ENCODE results near the gene KRTAP21-1.
"Not testable (repeated sequence)": the region's sequence is repeated elsewhere in the genome, so short reads cannot be mapped to it uniquely, and the experiment has no call there.

KRTAP21-1 gene

DNA sequence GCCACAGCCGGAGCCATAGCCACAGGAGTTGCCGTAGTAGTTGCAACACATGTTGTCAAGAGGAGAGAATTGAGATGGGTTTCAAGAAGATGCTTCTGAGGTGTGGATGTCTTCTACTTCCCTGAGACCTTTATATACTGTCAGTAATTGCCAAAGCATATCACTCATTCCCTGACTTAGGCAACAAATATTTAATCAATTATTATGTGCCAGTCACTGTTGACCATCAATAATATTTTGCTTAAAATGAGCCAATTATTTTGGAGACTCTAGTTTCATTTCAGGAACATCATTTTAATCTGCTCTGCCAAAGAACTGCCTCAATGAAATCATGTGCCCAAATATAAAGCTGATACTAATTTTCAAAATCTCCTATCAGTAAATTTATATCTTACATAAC is at the start of gene KRTAP21-1:
Gene KRTAP21-1, minus strand, starts transcription at position 101 of the 400 bp plus-strand sequence. Its CDS starts 50 bp downstream, at position 51.
- DNase-seq (ENCODE audit: low read depth) = not testable (repeated sequence)

GRCh38 chr21:30800605-30801004 is 45.4 kb upstream of the KRTAP21-1 start:
- no peak for DNase-seq (ENCODE audit: low read depth)

DNA sequence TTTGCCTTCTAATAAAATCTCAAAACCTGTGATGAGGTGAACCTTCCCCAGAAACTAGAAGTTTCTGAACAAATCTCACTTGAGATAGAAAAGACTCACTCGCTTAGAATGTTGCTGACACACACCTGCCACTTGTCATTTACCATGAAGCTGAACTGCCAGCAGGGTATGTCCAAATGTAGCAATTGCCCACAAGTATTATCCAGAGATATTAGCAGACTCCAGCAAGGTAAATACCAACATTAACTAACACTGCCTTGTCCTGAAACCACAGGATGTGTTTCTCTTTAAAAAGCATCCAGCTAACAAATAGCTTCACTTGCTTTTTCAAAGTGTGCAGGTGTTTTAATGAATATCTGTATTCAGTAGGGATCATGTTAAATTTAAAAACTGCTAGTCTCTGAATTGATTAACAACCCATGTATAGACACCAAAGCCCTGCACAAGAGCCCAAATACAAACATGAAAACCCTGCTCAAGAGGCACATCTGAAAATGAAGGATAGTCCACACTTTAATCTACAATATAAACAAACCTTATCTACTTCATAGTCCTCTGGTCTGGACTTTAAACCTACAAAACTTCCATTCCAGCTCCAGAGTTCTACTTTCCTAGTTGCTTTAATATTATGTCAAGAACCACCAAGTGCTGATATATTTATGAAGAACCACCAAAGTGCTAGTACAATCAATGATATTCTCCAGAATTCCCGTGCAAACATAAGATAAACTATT is 38.5 kb upstream of the KRTAP21-1 start:
- no peak for DNase-seq (ENCODE audit: low read depth)

DNA sequence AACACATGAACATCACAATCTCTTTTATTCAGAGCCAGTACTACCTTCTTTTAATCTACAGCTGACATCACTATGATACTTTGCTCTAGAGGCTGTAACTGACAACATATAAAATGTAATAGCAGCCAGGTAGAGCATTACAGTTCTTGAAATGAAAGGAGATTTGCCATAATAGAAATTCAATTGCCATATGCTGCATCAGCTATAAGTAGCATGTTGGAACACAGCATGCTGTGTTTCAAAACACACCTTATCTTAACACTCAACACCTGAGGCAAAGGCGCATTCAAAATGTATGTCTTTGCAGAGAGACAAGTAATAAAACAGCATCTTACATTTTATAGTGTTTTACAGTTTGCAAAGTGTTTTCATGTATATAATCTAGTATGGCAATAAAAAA is 24.0 kb upstream of the KRTAP21-1 start:
- DNase-seq (ENCODE audit: low read depth) = no peak

DNA sequence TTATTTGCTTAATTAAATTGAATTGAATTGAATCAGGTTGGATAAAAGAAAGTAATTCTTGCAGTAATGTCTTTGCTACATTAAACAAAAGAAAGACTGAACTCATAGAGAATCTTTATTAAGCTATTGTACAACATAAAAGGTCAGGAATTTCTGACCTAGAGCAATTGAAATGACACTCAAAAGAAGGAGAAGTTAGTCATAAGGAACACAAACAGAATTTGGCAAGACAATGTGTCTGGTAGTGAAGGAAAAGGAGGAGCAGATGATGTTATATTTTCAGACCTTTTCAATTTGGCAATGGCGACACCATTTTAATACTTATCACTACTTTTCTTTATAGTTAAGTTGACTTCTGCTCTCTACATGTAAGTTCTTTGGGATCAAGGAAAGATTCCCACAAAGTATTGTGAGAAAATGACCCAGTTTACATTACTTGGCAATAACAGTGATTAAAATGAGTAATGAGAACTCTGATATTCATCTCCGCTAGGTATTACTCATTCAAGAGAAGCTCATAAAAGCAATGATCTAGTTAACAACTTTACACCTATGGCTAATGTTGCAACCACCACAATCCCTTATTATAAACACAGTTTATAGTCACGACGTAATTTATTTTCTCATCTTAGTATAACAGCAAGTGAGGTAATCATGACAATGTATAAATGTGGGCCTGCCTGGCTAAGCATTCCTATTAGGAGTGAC is 14.7 kb upstream of the KRTAP21-1 start:
- DNase-seq (ENCODE audit: low read depth) = no peak

GRCh38 chr21:30760776-30761175 is 5.5 kb upstream of the KRTAP21-1 start:
- DNase-seq (ENCODE audit: low read depth) = no peak

GRCh38 chr21:30758306-30758705 is 3.1 kb upstream of the KRTAP21-1 start:
- no peak for DNase-seq (ENCODE audit: low read depth)

DNA sequence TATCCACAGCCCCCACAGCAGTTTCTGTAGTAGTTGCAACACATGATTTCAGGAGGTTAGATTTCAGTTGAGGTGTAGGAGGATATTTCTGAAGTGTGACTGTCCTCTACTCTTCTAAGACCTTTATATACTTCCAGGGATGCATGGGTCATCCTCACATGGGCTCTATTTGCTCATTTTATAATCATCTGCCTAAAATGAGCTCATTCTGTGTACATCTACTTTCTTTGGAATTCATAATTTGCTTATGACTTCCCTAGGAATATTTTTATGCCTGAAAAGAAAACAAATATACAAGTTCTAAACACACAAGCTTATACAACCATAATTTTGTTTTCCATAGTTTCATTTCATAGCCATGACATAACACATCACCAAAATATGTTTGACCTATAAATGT is 8.1 kb downstream of the KRTAP21-1 start, which contains the start of gene KRTAP21-2:
Gene KRTAP21-2, minus strand, starts transcription at position 101 of the 400 bp plus-strand sequence. Its CDS starts 57 bp downstream, at position 44.
- no peak for DNase-seq (ENCODE audit: low read depth)

GRCh38 chr21:30740462-30740861 is 14.8 kb downstream of the KRTAP21-1 start:
- DNase-seq (ENCODE audit: low read depth) = no peak

- DNase-seq (ENCODE audit: low read depth) = no peak
Measured at GRCh38 chr21:30733026-30733425, 22.2 kb downstream of the KRTAP21-1 start.

DNA sequence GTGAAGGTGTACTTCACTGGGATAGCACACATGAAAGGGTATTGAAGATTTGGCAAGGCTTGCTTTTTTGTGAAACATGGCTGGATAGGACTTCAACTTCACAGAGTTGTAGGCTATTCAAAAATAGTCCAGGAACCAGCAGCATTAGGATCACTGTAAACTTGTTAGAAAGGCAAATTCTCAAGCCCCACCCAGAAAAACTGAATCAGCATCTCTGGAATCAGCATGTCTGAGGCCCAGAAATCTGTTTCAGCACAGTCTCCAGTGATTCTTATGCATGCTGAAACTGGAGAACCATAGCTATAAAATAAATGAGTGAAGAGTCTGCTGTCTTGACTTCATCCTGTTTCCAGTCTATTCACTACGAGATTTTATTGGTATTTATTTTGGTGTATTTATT is 28.5 kb downstream of the KRTAP21-1 start:
- DNase-seq (ENCODE audit: low read depth) = no peak

DNA sequence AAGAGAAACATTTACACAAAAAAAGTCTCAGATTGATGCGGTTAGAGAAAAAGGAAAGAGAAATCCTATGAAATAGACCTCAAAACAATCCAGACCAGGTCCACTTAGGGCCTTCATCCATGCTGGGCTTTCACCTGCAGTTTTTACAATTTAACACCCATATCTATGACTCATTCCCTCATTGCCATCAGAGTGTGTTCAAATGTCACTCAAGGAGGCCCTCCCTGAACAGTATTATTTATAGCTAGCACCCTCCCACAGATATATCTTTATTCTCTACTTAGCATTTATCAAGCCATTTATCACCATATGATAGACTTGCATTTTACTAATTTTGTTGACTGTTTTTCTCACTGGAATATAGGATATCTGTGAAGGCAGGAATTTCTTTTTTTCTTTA is 35.8 kb downstream of the KRTAP21-1 start:
- no peak for DNase-seq (ENCODE audit: low read depth)

DNA sequence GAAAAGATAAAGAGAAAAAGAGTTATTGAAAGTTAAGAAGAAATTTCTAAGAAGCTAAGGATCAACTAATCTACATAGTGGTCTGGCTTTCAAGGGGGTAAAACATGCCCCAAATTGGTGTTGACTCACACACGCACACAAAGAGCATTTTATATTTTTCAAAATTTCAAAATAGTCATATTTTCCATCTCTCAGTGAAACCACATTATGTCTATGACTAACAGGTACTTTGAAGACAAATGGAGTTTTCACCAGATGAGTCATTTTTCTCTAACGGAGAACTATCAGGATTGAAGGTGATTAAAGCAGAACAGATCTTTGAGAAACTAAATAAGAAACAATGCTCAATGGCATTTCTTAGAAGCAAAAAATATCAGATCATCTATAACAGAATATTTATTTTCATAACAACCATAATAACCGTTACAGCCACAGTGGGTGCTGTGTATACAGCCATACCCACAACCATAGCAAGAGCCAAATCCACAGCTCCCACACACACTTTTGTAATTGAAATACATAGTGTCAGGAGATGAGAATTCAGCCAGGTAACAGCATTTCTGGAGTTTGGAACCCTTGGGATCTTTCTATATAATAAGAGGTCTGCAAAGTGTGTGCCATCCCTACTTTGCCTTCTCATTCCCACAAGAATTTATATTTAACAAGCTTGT is 36.9 kb downstream of the KRTAP21-1 start, which contains the start of gene KRTAP21-3:
Gene KRTAP21-3, minus strand, starts transcription at position 539 of the 671 bp plus-strand sequence. Its CDS starts 18 bp downstream, at position 521.
- DNase-seq (ENCODE audit: low read depth) = no peak

GRCh38 chr21:30717105-30717504 is 38.1 kb downstream of the KRTAP21-1 start:
- DNase-seq (ENCODE audit: low read depth) = no peak

DNA sequence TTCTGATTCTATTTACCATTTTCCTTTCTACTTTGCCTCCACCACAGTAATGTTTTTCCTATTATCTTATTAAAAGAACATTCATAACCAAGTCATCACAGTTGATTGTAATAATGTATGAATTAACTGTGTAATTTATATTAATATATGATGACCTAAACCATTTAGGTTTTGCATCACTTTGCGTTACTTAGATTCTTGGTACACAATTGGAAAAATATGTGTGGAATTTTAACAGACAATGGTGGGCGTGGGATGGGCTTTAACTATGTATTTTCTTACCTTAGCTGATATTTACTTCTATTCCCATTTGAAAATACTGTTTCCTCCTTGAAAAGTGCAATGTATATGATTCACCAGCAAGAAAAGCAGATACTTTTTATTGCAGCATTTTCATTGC is 40.3 kb downstream of the KRTAP21-1 start:
- no peak for DNase-seq (ENCODE audit: low read depth)

GRCh38 chr21:30714456-30714855 is 40.8 kb downstream of the KRTAP21-1 start:
- DNase-seq (ENCODE audit: low read depth) = no peak

- no peak for DNase-seq (ENCODE audit: low read depth)
Measured at GRCh38 chr21:30713766-30714165, 41.5 kb downstream of the KRTAP21-1 start.

DNA sequence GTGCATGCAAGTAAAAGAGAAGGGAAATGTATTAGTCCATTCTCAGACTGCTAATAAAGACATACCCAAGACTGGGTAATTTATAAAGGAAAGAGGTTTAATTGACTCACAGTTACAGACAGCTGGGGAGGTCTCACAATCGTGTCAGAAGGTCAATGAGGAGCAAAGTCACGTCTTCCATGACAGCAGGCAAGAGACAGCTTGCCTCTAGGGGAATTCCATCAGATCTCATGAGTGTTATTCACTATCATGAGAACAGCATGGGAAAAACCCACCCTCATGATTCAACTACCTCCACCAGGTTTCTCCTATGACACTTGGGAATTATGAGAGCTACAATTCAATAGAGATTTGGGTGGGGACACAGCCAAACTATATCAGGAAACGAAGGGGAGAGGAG is 44.7 kb downstream of the KRTAP21-1 start:
- DNase-seq (ENCODE audit: low read depth) = no peak

- DNase-seq (ENCODE audit: low read depth) = no peak
Measured at GRCh38 chr21:30707409-30707808, 47.8 kb downstream of the KRTAP21-1 start.
